ENCODE data around the gene PPP2R2B.

DNA sequence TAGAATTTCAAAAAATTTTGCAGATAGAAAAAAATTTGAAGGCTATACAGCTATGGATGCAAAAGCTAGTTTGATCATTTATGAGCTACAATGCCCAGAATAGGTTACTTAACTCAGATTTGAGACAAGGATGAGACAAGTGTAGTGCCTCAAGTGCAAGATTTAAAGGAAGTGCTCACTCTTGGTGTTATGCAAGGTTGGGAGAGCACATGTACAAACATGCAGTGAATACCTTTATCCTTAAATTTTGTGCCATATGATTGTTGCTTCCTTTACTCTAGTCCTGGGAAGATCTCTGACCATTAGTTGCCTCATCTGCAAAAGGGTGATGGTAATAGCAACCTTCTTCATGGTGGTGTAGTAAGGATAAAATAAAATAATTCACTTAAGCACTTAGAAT lies 31.7 kb upstream of the PPP2R2B start:
- TF ChIP-seq EZH2 (IDR thresholded peaks at IDR 0.05; ENCODE audit: borderline replicate concordance, low read depth, low read length, poor library complexity, severe bottlenecking) = no peak
- TF ChIP-seq, protein P1, sequence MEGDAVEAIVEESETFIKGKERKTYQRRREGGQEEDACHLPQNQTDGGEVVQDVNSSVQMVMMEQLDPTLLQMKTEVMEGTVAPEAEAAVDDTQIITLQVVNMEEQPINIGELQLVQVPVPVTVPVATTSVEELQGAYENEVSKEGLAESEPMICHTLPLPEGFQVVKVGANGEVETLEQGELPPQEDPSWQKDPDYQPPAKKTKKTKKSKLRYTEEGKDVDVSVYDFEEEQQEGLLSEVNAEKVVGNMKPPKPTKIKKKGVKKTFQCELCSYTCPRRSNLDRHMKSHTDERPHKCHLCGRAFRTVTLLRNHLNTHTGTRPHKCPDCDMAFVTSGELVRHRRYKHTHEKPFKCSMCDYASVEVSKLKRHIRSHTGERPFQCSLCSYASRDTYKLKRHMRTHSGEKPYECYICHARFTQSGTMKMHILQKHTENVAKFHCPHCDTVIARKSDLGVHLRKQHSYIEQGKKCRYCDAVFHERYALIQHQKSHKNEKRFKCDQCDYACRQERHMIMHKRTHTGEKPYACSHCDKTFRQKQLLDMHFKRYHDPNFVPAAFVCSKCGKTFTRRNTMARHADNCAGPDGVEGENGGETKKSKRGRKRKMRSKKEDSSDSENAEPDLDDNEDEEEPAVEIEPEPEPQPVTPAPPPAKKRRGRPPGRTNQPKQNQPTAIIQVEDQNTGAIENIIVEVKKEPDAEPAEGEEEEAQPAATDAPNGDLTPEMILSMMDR (conservative IDR thresholded peaks at IDR 0.05; ENCODE audit: low read depth, low read length) = no peak
